Measurements from ENCODE around the gene ZSCAN21. TPM values are rescaled to one million over a fixed set of nuclear protein-coding genes. Genes with fewer than 3 reads are reported as not detected.

The ZSCAN21 gene
- total and polyA plus RNA-seq, 2 donors (not counting 3 experiments of a cell fraction or from before 2014, with no cell fraction given), result 7.4 to 7.7 TPM

- FAIRE-seq, result no peak
- Histone ChIP-seq H3K9me1 (replicated peaks; ENCODE audit: control insufficient read depth, extremely low read depth, insufficient read depth, low read length) (no peaks in the 10 kb centered on the region), H3K27ac (ENCODE audit: insufficient read depth, low read depth, low read length) (no peak overlapping the region), H3K4me3 (replicated peaks in 1 of 3; ENCODE audit: insufficient read depth in 1 of 3, low read depth in 1 of 3, low read length in 3 of 3) (no peak overlapping the region), H3K9me3 (replicated peaks; ENCODE audit: control insufficient read depth, insufficient read depth, low read length) (peaks cover 26% of the 10 kb centered on the region), H3K79me2 (ENCODE audit: control insufficient read depth, insufficient read depth, low read length) (peaks cover 7% of the 10 kb centered on the region), H3K4me2 (ENCODE audit: insufficient read depth, low read length) (no peak overlapping the region), H3K4me1 (ENCODE audit: control insufficient read depth, extremely low read depth, insufficient read depth, low read length) (no peaks in the 10 kb centered on the region), H2AFZ (ENCODE audit: low read depth, low read length) (no peak overlapping the region), H3K9ac (replicated peaks; ENCODE audit: extremely low read depth, insufficient read depth, low read length) (no peak overlapping the region), H4K20me1 (replicated peaks; ENCODE audit: control insufficient read depth, extremely low read depth, insufficient read depth, low read length) (no peaks in the 10 kb centered on the region), H3K36me3 (ENCODE audit: control insufficient read depth in 2 of 2, extremely low read depth in 1 of 2, insufficient read depth in 2 of 2, low read length in 2 of 2) (peaks cover 47 to 61% of the 10 kb centered on the region in 2 experiments), H3K27me3 (ENCODE audit: control insufficient read depth in 2 of 2, insufficient read depth in 2 of 2, low read length in 2 of 2) (no peaks in the 10 kb centered on the region)
- POLR2A ChIA-PET, result no interaction called here
- dilution Hi-C loops (cut with MboI; ENCODE audit: extremely low pct_ligation_motif_present, low sequenced_read_pairs) (no loop called here), intact Hi-C loops (cut with micrococcal nuclease) (no loop called here)
- DNase-seq (ENCODE audit: low read depth, low spot score), result no peak
- no TSS peak for BruUV-seq (replicated peaks)
- CTCF ChIA-PET, result no interaction called here
- no peak for TF ChIP-seq MAX (IDR thresholded peaks at IDR 0.05; ENCODE audit: insufficient read depth, insufficient read length)
Observed at GRCh38 chr7:100072462-100072861, 22.9 kb downstream of the ZSCAN21 start.

- BruUV-seq (replicated peaks), result no TSS peak
- Histone ChIP-seq H3K27ac (ENCODE audit: insufficient read depth, low read depth, low read length) (no peak overlapping the region), H3K4me1 (ENCODE audit: control insufficient read depth, extremely low read depth, insufficient read depth, low read length) (peaks cover under 1% of the 10 kb centered on the region), H3K9me1 (replicated peaks; ENCODE audit: control insufficient read depth, extremely low read depth, insufficient read depth, low read length) (no peaks in the 10 kb centered on the region), H3K36me3 (ENCODE audit: control insufficient read depth in 2 of 2, extremely low read depth in 1 of 2, insufficient read depth in 2 of 2, low read length in 2 of 2) (peaks cover 47 to 66% of the 10 kb centered on the region in 2 experiments), H3K79me2 (ENCODE audit: control insufficient read depth, insufficient read depth, low read length) (peaks cover 26% of the 10 kb centered on the region), H2AFZ (ENCODE audit: low read depth, low read length) (no peak overlapping the region), H3K27me3 (ENCODE audit: control insufficient read depth in 2 of 2, insufficient read depth in 2 of 2, low read length in 2 of 2) (no peaks in the 10 kb centered on the region), H4K20me1 (replicated peaks; ENCODE audit: control insufficient read depth, extremely low read depth, insufficient read depth, low read length) (no peaks in the 10 kb centered on the region), H3K4me3 (replicated peaks in 1 of 3; ENCODE audit: insufficient read depth in 1 of 3, low read depth in 1 of 3, low read length in 3 of 3) (no peak overlapping the region), H3K4me2 (ENCODE audit: insufficient read depth, low read length) (no peak overlapping the region), H3K9me3 (replicated peaks; ENCODE audit: control insufficient read depth, insufficient read depth, low read length) (peaks cover 26% of the 10 kb centered on the region), H3K9ac (replicated peaks; ENCODE audit: extremely low read depth, insufficient read depth, low read length) (no peak overlapping the region)
- no peak for DNase-seq (ENCODE audit: low read depth, low spot score)
- ChIA-PET POLR2A (no interaction called here), CTCF (interaction anchor here (1.6 to 2.4 kb wide), 2 partner anchors 11 to 81 kb away, joined by 4 to 8 read pairs; no protein-coding TSS in a partner anchor)
- dilution Hi-C loops (cut with MboI; ENCODE audit: extremely low pct_ligation_motif_present, low sequenced_read_pairs) (no loop called here), intact Hi-C loops (cut with micrococcal nuclease) (no loop called here)
- no peak for TF ChIP-seq JUN (IDR thresholded peaks at IDR 0.05; ENCODE audit: borderline replicate concordance, insufficient read depth, insufficient read length, low read depth)
- no peak for FAIRE-seq
Observed at GRCh38 chr7:100074841-100075240, 25.3 kb downstream of the ZSCAN21 start.
